Right renal pelvis (tissue), 4 donors: ENCODE measurements around the gene MAPK7. TPM values are rescaled to one million over a fixed set of nuclear protein-coding genes. Genes with fewer than 3 reads are reported as not detected.

Source experiments
- DNase-seq, 4 donors: peaks; one replicate each; pipeline ENCODE4 v3.0.0-alpha.2; 2013; ENCODE audit warnings: low read depth in 4 of 4, low spot score in 3 of 4, missing footprints in 1 of 4
- polyA plus RNA-seq, 4 donors: library from polyadenylated mRNA; unstranded; fragments of 120-200 nt; gene quantifications; one replicate each; pipeline ENCODE4 v1.2.1, GENCODE V29; 2013; ENCODE audit not compliant: insufficient read length in 4 of 4

Gene MAPK7
- polyA plus RNA-seq, 4 donors, result 22.9 to 27.9 (median 26.2) TPM

- no peak for DNase-seq
Measured at GRCh38 chr17:19391432-19391831, 13.1 kb downstream of the MAPK7 start.

- no peak for DNase-seq
Measured at GRCh38 chr17:19392303-19392702, 14.0 kb downstream of the MAPK7 start.

DNA sequence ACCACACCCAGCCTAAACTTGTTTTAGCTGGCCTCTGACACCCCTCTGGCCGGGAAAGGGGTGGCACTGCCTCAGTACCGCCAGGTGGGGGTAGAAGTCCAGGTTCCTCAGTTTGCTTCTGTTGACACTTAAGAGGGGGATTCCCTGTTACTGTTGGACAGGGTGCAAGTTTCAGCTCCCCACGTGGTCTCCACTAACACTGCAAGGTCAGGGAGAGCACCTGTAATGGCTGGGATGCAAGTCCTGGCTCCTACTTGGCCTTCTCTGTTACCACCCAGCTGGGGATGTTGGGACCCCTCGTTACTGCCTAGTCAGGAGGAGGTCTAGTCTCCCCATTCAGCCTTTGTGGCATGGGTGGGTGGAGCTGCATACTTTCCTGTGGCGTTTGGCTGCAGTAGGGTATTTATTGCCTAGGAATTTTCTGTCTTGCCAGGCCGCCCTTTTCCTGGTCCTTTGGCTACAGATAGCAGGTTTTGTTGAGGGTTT is 19.3 kb downstream of the MAPK7 start:
- DNase-seq, result no peak

GRCh38 chr17:19398301-19399181 is 20.2 kb downstream of the MAPK7 start:
- no peak for DNase-seq

- no peak for DNase-seq
Measured at GRCh38 chr17:19399750-19400450, 21.6 kb downstream of the MAPK7 start.

DNA sequence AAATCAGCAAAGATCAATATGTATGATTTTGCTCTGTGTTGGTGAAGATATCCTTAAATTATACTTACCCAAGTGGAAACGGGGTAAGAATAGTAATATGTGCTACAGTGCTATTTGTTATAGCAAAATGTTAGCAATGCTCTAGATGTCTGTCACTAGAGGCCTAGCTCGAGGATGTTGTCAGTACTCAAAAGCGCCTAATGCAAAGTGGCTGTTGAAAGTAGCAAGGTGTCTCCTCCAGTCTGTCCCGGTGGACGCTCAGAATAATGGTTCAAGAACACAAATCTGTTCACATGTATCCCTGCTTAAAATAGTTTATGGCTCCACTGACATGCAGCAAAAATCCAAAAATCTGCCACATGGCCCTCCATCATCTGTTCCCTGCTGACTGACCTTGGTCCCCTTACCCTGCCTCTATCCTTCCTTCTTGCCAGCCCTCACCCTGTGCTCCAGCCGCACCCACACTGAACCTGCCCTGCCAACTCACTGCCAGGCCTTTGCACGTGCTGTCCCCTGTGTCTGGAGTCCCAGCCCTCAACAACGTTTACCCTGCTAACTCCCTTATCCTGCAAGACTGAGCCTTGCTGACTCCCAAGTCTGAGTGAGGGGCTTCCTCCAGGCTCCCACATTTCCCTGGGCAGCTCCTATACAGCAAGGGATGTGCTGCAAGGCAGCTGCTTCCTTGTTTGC is 23.2 kb downstream of the MAPK7 start:
- no peak for DNase-seq

DNA sequence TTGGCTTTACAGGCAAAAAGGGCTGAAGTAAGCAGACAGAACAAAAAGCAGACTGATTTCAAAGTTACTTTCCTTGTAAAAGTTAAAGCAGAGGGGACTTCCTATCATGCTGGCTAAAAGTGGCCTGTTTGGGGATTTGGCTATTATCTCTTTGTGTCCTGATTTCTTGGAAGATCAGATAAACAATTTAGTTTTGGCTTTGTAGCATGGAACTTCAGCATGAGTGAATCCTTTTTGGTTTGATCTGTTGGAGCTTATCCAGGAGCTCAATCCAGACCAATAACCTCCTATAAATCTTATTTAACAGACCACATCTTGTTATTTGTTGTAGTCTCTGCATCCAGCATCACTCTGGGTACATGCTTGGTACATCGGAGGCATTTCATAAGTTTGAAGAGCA is 23.9 kb downstream of the MAPK7 start:
- DNase-seq, result no peak

DNA sequence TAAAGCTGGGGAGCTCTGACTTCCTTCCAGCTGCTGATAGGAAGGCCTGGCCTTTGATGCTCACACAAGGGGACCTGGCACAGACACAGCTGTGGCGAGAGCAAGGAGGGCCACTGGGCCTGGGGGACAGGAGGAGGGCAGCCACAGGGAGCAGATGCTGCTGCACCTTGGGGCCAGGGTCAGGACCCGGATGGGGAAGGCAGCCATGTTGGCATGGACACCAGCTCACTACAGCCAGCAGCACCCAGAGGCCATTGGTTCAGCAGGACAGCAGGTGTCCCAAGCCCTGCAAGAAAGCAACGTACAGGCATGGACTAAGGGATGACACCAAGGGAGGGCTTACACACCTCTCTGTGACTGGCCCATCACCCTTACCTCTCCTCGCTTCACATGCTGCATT is 24.7 kb downstream of the MAPK7 start:
- DNase-seq, result no peak

- DNase-seq, result no peak
Measured at GRCh38 chr17:19404264-19404663, 26.0 kb downstream of the MAPK7 start.

DNA sequence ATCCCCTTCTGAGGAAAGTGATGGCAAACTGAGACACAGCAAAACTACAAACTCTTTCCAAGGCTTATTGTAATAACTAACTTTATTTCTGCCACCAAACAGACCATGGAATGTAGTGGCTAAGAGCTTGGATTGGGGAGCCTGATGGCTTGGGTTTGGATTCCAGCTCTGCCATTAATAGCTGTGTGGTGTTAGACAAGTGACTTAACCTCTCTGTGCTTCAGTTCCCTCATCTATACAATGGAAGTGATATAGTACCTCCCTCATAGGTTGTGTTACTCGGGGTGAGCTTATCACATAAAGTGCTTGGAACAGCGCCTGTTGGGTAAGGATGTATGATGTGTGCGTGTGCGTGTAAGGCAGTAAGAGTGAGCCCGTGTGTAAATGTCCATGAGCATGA is 26.8 kb downstream of the MAPK7 start:
- DNase-seq, result no peak

DNA sequence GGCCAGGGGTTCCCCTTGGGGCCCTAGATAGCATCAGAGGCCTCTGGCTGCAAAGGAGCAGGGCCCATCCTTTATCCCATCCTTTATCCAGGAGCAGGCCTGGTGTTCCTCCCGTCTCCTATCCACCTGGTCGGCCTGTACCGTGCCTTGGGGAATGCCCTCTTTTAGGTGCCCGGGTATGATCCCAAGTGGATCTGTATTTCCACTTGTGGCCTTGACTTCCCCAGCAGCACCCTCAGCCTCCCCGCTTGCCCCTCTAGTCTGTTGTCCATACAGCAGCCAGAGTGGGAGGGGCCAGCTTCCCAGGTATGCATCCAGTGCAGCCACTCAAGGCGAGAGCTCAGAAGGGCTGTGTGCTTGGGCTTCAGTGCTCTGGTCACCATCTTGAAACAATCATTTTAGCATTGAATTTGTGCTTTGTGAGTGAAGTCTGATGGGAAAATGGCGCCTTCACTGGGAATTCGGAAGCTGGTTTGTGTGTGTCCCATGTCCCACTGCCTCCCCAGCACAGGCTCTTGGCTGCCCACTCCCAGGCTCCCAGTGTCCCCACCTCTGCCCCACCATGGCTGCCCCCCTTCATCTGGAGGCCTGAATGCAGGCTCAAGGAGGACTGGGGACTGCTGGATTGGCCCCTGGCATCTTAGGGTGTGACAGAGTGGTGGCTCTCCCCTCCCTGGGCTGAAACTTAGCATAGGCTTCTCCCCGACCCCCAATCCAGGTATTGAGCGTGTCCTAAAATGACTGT is 29.5 kb downstream of the MAPK7 start:
- no peak for DNase-seq

- no peak for DNase-seq
Measured at GRCh38 chr17:19408346-19408710, 30.0 kb downstream of the MAPK7 start.

DNA sequence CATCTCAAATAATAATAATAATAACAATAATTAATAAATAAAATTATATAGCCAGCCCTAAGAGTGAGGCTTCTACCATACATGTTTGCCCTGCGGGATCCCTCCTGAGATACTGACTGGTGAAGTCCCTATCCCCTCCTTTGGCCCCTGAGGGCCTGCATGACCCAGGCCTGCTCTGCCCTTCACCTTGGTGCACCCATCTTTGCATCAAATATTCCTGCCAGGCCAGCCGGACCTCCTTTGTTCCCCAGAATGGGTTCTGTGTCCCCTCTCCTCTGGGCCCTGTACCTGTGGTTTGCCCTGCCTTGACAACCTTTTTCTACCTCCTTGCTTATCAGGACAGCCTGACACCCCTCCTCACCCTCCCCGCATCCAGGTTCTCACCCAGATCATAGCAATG is 30.8 kb downstream of the MAPK7 start:
- DNase-seq, result no peak

- DNase-seq, result no peak
Measured at GRCh38 chr17:19409509-19409908, 31.2 kb downstream of the MAPK7 start.

- DNase-seq, result no peak
Measured at GRCh38 chr17:19410091-19410490, 31.8 kb downstream of the MAPK7 start.

GRCh38 chr17:19410875-19411620 is 32.8 kb downstream of the MAPK7 start, which contains the start of gene RNF112:
RNF112 (plus strand) TSS chr17:19411232; CDS start chr17:19411409, 177 bp downstream.
- DNase-seq, result no peak

- no peak for DNase-seq
Measured at GRCh38 chr17:19411631-19412030, 33.3 kb downstream of the MAPK7 start.

DNA sequence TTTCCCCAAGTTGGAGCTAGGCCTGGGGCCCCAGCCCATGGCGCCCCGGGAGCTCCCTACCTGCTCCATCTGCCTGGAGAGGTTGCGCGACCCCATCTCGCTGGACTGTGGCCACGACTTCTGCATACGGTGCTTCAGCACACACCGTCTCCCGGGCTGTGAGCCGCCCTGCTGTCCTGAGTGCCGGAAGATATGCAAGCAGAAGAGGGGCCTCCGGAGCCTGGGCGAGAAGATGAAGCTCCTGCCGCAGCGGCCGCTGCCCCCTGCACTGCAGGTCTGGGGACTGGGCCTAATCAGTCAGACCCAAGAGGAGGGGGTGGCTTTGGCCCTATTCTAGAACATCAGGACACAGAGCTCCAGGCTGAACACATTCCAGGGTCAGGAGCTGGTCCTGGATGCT is 34.2 kb downstream of the MAPK7 start:
- no peak for DNase-seq

- DNase-seq, result no peak
Measured at GRCh38 chr17:19412984-19413383, 34.7 kb downstream of the MAPK7 start.

GRCh38 chr17:19413761-19414160 is 35.5 kb downstream of the MAPK7 start:
- no peak for DNase-seq
